Measurements from ENCODE around the gene GET3. TPM values are rescaled to one million over a fixed set of nuclear protein-coding genes. Genes with fewer than 3 reads are reported as not detected.

GET3 gene
- total and polyA plus RNA-seq, 2 donors (not counting 3 experiments of a cell fraction or from before 2014, with no cell fraction given), result 74.8 to 197 TPM

- no peak overlapping the region for H3K4me2 ChIP-seq (ENCODE audit: insufficient read depth, low read length)
- no peak overlapping the region for H3K4me3 ChIP-seq (replicated peaks in 1 of 3; ENCODE audit: insufficient read depth in 1 of 3, low read depth in 1 of 3, low read length in 3 of 3)
- no peak overlapping the region for H3K9ac ChIP-seq (replicated peaks; ENCODE audit: extremely low read depth, insufficient read depth, low read length)
- H4K20me1 ChIP-seq (replicated peaks; ENCODE audit: control insufficient read depth, extremely low read depth, insufficient read depth, low read length), result no peaks in the 10 kb centered on the region
- H3K79me2 ChIP-seq (ENCODE audit: control insufficient read depth, insufficient read depth, low read length), result no peaks in the 10 kb centered on the region
- H3K4me1 ChIP-seq (ENCODE audit: control insufficient read depth, extremely low read depth, insufficient read depth, low read length), result peaks cover 10% of the 10 kb centered on the region
- no peaks in the 10 kb centered on the region for H3K9me1 ChIP-seq (replicated peaks; ENCODE audit: control insufficient read depth, extremely low read depth, insufficient read depth, low read length)
- no peaks in the 10 kb centered on the region for H3K36me3 ChIP-seq (ENCODE audit: control insufficient read depth in 2 of 2, extremely low read depth in 1 of 2, insufficient read depth in 2 of 2, low read length in 2 of 2)
- DNase-seq (ENCODE audit: low read depth, low spot score) (no peak), FAIRE-seq (peak; percentile 38)
- TF ChIP-seq MAX (IDR thresholded peaks at IDR 0.05; ENCODE audit: insufficient read depth, insufficient read length) (no peak), MYC (IDR thresholded peaks at IDR 0.05; ENCODE audit: low read depth, low read length) (no peak), POLR2A (IDR thresholded peaks at IDR 0.05; ENCODE audit: low read depth, low read length) (no peak), CTCF (IDR thresholded peaks at IDR 0.05; ENCODE audit: extremely low read depth in 1 of 2, insufficient read depth in 1 of 2, low read depth in 1 of 2, low read length in 2 of 2) (peak in 1 of 2 donors; percentile 18), JUN (IDR thresholded peaks at IDR 0.05; ENCODE audit: borderline replicate concordance, insufficient read depth, insufficient read length, low read depth) (no peak)
- ChIA-PET POLR2A (interaction anchor here (1.2 kb wide), 1 partner anchor 18 kb away, joined by 7 read pairs; the partner anchor contains the start of gene JUNB), CTCF (interaction anchor here (1.1 to 10.3 kb wide), 6 partner anchors 12 to 97 kb away, joined by 3 to 387 read pairs (median 18); partner anchors contain the start of genes JUNB, PRDX2 and THSD8)
- H3K27ac ChIP-seq (ENCODE audit: insufficient read depth, low read depth, low read length), result no peak overlapping the region
- dilution Hi-C loops (cut with MboI; ENCODE audit: extremely low pct_ligation_motif_present, low sequenced_read_pairs) (no loop called here), intact Hi-C loops (cut with micrococcal nuclease) (no loop called here)
- BruUV-seq (replicated peaks), result no TSS peak
- H3K27me3 ChIP-seq (ENCODE audit: control insufficient read depth in 2 of 2, insufficient read depth in 2 of 2, low read length in 2 of 2), result no peaks in the 10 kb centered on the region
- no peaks in the 10 kb centered on the region for H3K9me3 ChIP-seq (replicated peaks; ENCODE audit: control insufficient read depth, insufficient read depth, low read length)
- no peak overlapping the region for H2AFZ ChIP-seq (ENCODE audit: low read depth, low read length)
These were observed 36.3 kb downstream of the GET3 start for GRCh38 chr19:12773571-12773970.

All from endothelial cell of umbilical vein (primary cell).